HG03280 (cell line): ENCODE measurements around the gene POMT2.

Source experiments
- ATAC-seq: cut with Tn5 transposase; IDR thresholded peaks from one replicate; pipeline ENCODE4 v1.9.1; 2021; ENCODE audit warnings: mild to moderate bottlenecking, moderate library complexity; ENCODE audit not compliant: unreplicated experiment

The POMT2 gene

DNA sequence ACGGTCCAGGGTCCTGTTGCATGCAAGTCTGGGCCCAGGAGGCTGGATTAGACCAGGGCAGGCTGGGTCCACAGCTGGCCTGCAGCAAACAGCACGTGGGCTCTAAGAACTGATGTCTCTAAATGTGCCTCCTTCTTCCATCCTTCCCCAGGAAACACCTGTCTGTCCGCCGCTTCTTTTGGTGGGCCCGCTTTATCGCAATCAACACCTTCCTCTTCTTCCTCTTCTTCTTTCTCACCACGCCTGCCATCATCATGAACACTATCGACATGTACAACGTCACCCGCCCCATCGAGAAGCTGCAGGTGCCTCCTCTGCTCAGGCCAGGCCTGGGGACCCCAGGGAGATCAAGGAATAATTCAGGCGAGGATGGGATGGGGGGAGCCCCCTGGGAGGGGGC lies 77.9 kb downstream of the POMT2 start:
- no peak for ATAC-seq

DNA sequence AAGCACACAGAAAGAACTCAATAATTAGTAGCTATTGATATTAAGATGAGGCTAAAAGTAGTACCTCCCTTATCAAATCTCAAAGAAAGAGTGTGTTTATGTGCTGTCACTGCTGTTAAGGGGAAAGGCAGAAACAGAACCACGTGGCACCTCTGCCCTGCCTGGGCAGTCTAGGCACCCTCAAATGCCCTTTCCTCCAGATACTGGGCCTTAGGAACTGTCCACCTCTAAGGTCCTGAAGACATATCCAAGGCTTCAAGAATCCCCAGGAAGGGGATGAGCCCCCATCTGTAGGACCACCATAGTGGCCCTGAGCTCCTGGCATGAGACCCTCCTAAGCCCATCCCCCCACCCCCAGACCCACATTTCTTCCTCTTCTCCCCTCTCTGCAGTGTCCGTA lies 78.7 kb downstream of the POMT2 start:
- ATAC-seq: no peak

DNA sequence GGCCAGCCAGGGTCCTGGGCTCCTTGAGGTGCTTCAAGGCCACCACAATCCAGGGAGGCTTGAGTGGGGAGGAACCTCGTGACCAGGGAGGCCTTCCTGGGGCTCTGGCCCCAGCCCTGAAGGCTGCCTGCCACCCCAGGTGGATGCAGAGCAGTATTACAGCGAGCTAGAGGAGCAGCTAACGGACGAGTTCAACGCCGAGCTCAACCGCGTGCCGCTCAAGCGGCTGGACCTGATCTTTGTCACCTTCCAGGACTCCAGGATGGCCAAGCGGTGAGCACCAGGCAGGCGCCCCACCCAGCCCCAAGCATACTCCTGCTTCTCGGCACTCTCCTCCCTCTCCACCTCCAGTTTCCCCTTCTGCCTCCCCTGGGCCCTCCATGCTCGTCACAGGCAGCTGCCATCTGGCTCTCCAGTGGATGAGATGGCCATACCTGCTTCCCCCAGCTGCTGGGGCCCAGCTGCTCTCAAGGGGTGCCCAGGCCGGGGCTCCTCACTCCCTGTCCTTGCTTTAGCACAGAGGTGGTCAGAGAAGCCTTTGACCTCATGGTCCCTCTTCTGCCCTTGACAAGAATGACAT lies 80.3 kb downstream of the POMT2 start:
- ATAC-seq: no peak

DNA sequence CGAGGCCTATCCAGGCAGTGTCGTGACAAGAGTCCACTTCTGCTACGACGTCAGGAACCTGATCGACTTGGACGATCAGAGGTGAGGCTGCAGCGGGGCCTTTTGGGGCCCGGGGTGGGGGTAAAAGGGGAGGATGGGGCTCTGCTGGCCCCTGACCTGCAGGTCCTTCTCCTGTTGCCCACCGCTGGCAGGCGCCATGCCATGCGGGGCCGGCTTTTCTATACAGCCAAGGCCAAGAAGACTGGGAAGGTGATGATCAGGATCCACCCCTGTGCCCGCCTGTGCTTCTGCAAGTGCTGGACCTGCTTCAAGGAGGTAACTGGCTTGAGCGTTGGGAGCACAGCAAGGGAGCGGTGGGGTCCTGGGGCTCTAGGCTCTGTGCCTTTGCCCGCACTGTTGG lies 81.3 kb downstream of the POMT2 start:
- ATAC-seq: no peak

DNA sequence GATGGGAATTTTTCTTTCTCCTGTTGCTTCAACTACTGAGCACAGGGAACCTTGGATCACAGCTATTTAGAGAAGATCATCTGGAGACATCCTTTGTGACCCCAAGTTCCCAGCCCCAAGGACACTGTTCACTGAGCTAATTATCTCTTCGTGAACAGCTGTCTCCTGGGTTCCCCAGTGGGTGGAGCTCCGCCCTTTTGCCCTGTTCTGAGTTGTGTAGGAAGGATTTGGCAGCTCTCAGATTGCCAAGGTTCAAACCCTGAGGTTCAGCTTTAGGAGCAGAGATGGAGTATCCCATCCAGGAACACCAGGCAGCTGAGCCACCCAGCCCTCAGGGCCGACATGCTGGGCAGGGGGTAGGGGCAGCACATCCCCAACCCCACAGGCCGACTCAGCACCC lies 81.7 kb downstream of the POMT2 start:
- ATAC-seq: no peak

DNA sequence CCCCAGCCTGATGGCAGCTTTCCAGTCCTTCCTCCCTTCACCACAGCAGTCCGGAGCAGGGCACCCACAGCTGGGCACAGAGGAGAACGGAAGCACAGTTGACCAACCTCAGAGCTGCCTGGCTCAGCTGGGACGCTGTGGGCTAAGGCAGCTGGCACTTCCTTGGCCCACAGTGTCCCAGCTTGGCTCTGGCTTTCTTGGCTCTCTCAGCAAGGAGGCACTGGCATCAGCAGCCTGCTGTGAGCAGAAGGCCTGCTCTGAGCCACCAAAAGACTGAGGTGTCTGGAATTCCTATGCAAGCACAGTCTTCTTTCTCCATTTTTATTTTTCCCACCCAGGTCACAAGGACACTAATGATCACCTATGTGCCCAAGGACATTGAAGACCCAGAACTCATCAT lies 82.3 kb downstream of the POMT2 start:
- ATAC-seq: no peak

DNA sequence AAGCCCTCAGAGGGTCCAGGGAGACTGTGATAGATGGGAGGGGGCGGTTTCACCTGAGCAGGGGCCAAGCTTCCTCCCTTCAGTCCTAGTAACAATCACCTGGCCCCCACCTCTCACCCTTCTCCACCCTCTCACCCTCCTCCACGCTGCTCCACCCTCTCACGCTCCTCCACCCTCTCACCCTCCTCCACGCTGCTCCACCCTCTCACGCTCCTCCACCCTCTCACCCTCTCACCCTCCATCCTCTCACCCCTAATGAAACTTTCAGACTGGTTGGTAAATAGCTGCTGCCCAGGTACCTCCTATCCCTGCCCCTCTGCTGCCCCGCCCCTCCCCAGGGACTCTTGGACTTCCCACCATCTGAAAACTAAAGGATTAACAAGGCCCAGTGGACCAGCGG lies 83.9 kb downstream of the POMT2 start:
- ATAC-seq: no peak

DNA sequence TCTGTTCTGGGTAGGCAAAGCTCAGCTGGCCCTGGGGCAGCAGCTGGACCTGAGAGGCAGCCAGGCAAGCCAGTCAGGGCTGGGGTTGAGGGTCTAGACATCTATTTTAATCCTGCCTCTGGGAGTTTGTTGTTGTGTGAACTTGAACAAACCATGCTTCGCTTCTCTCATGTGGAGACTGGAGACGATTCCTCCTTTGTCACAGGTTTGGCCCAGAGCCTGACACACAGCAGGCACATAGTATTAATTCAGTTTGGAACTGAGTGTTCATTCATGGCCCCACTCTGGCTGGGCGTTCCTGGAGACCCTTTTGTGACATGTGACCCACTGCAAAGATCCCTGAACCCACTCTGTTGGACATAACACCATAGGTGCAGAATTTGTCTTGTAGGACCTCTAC lies 89.0 kb downstream of the POMT2 start:
- ATAC-seq: no peak

DNA sequence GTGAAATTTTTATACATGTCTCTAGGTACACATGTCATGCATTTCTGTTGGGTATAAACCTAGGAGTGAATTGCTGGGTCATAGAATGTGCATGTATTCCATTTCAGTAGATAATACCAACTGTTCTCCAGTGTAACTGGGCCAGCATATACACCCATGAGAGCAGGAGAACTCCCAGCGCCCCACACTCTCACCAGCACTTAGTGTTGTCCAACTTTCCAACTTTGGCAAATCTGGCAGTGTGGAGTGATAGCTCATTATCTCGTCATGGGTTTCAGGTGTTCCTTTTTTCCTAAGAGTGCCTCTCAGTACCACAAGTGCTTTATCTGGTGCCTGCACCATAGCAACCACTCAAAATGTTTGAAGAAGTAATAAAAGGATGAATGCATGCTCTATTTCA lies 89.8 kb downstream of the POMT2 start:
- ATAC-seq: no peak

DNA sequence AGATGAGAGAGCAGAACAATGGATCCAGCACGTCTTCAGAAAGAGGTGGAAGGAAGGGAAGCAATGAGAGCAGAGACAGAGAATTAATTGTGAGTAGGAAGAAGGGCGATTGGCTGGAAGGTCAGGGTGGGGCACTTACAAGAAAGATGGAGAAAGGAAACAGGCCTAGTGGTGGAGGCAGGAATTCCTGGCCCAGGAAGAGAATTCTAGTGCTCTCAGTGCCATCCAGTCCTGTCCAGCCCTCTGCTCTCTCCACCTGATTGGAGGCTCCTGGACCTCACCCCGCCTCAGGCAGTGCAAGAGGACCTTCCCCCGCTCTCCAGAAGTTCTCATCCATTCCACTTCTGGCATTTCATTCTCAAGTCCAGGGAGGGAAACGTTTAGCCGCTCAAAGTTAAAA lies 92.6 kb downstream of the POMT2 start:
- no peak for ATAC-seq

DNA sequence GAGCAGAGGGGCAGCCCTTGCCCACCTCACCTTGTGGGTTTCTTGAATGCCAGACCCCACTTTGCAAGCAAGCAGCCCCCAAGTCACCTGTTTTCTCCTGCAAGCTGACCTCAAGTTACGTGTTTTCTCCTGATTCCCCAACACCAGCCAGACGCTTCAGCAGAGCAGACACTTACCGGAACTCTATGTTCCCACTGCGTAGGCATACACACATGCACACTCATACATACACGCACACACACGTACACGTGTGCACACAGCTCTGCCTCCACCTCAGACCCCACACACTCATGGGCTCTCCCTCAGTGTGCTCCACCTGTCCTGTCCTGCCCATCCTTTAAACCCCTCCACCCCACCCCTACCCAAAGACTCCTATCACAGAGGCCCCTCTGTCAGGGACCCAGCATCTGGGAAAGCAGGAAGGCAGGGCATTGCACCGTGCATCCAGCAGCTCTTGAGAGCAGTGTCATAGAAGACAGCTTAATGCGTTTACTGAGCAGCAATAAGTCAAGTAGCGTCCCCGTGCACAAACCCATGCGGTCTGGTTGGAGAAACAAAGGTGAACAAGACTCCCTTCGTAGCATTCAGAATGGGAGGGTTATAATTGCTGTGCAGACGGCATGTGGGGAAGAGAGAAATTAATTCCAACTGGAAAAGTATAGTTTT lies 94.7 kb downstream of the POMT2 start:
- ATAC-seq: no peak

DNA sequence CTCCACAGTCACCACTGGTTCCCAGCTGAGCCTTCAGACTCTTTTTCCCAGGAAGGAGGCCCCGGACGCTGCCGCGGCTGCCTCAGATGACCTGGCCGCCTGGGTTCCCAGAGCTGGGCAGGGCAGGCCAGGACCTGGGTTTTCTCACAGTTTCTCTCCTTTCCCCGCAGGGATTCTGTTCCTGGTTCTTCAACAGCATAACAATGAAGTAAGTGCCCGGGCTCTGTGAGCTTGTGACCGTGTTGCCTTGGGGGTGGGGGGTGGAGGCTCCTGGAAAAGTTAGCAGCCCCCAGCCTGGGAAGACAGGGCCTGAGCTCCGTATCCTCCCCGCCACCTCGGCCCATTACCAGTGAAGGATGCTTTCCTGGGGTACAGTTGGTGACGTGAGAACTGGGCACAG lies 95.4 kb downstream of the POMT2 start:
- ATAC-seq: no peak
